H7 (cell line): ENCODE data around the gene TRMU. TPM values are rescaled to one million over a fixed set of nuclear protein-coding genes. Genes with fewer than 3 reads are reported as not detected.

Experiments used
- DNase-seq: peaks from one replicate; pipeline ENCODE4 v3.0.0; 2012
- H3K27me3 ChIP-seq: 2 replicates; pipeline ENCODE4 v1.6.0; 2011; ENCODE audit warnings: mild to moderate bottlenecking, low read length; ENCODE audit not compliant: control insufficient read depth, insufficient read depth
- H3K36me3 ChIP-seq: replicated peaks from 2 replicates; pipeline ENCODE4 v1.5.1; 2011; ENCODE audit warnings: low read length; ENCODE audit not compliant: control insufficient read depth, insufficient read depth
- H3K4me3 ChIP-seq: 2 replicates; pipeline ENCODE4 v1.5.1; 2011; ENCODE audit warnings: low read depth, mild to moderate bottlenecking, control low read depth, low read length, moderate library complexity; ENCODE audit not compliant: insufficient read depth
- total RNA-seq: library from RNA; depleted of rRNA; stranded (reverse); fragments of >200 nt; shearing (Covaris generic); gene quantifications from 2 replicates; pipeline ENCODE4 v1.2.3, GENCODE V29; 2014

TRMU gene
- total RNA-seq, 1 experiment from 2014 or later = 72.9 TPM

DNA sequence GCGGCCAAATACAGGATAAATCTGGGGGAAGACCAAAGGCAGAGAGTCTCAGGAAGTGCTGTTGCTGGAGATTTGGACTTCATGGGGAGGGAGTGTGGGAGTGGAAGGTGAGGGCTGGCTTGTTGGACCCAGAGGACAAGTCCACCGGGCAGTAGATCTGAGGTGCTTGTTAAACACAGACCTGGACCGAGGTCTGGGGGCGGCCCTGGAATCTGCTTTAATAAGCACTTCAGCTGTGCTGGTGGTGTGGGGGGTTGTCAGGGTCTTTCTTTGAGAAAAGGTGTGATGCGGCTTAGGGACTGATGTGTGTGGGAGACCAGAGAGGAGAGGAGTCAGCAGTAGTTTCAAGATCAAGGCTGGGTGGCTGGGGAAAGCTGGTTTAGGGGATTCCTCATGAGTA is 4.4 kb downstream of the TRMU start:
- Histone ChIP-seq H3K36me3 (peaks cover 23% of the 10 kb centered on the region), H3K4me3 (no peak overlapping the region), H3K27me3 (no peaks in the 10 kb centered on the region)
- no peak for DNase-seq

DNA sequence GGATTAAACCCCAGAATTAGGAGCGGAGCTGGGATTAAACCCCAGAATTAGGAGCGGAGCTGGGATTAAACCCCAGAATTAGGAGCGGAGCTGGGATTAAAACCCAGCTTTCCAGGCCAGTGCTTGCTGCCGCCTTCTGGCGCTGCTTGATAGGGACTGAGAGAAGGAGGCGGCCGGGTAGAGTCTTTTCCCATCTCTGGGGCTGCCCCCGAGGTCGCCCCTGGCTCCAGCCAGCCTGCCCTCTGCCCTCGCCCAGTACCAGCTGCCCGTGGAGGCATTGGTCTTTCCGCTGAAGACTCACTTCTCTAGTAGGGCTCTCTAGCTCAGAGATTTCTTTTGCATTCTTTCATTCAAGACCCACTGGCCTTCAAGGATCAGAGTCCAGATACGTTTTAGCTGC is 5.2 kb downstream of the TRMU start:
- Histone ChIP-seq H3K36me3 (peaks cover 24% of the 10 kb centered on the region), H3K4me3 (no peak overlapping the region), H3K27me3 (no peaks in the 10 kb centered on the region)
- DNase-seq = no peak

DNA sequence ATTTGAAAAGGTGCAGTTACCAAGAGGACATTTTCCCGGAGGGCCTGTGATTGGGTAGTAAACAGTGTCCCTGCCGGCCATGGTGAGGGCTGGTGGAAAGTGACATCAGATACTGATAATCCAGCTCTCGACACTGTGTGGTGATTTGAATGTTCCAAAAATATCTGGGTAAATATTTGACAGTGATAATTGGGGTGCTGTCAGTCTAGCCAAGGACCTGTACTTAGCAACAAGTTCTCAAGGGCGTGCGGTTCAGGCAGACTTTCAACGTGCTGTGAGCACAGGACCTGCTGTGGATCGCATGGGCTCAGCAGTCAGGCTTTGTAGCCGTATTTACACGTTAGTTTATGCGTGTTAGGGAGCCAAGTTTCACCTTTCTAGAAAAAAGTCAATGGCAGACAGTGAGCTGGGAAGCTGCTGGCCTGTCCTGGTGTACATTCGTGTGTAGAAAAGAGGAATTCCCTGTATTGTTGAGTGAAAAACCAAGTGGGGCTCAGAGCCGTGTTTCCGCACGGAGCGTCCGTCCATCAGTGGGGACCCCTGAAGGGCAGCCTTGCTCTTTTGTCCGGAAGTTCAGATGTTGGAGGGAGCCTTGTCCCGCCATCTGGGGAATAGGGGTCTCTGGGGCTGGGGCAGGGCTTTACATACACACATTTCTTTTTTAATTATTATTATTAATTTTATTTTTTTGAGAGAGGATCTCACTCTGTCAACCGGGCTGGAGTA is 11.3 kb downstream of the TRMU start:
- Histone ChIP-seq H3K27me3 (no peaks in the 10 kb centered on the region), H3K36me3 (peaks cover 30% of the 10 kb centered on the region), H3K4me3 (no peak overlapping the region)
- no peak for DNase-seq

DNA sequence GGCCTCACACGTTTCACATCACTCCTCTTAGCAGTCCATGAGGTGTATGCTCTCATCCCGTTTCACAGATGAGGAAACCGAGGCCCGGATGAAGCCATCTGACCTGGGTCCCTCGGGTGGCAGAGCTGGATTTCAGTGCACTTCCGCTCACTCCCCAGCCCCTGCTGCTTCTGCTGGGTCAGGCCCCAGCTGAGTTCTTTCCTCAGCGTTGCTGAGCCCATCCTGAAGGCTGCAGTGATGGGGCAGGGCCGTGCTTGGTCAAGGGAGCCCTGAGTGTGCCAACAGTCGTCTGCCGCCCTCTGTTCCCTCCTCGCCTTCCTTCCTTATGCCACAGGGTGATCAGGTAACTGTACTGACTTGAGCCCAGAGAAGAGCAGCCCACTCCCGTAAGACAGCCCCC is 12.1 kb downstream of the TRMU start:
- peaks cover 33% of the 10 kb centered on the region for H3K36me3 ChIP-seq
- DNase-seq = no peak
- no peaks in the 10 kb centered on the region for H3K27me3 ChIP-seq
- H3K4me3 ChIP-seq = no peak overlapping the region

DNA sequence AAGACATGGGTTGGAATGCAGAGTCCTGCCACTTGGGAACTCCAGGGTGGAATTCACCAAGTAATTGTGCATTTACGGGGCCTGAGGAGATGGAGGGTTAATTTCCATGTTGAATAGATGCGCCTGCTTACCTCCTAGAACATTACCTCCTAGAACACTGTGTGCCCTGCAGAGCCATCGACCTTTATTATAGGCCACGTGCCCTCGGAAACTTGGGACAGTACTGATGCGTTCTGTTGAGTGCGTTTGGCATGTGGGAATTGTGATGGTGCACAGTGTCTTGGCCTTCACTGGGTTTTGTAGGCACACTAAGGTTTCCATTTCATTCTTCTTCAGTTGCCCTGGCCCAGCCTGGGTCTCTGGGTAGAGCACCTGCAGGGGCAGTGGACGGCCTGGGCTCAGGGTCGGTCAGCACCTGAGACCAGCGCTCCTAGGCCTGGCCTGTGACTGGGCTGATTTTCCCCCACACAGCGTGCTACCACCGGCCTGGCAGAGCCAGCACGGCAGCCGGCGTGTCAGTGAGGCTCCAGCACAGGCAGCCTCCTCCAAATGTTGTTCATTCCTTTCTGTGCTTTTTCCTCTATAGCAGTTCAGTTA is 12.7 kb downstream of the TRMU start:
- H3K27me3 ChIP-seq = no peaks in the 10 kb centered on the region
- no peak overlapping the region for H3K4me3 ChIP-seq
- DNase-seq = no peak
- H3K36me3 ChIP-seq = peaks cover 34% of the 10 kb centered on the region

DNA sequence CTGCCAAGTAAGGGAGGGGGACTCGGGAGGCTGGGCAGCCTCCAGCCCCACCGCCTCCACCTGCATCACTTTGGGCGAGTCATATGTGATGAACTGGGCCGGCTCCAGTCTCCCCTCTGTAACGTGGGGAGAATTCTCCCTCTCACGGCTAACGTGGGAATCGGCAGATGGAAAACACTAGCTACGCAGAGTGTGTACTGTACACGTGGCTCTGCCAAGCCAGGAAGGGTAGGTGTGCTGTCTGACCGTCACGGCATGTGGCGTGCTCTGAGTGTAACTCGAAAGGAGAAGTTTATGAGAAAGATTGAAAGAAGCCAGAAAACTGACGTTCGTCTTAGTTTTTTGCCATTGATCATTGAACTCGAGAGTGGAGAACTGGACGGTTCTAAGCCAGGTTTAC is 13.7 kb downstream of the TRMU start:
- Histone ChIP-seq H3K4me3 (no peak overlapping the region), H3K27me3 (no peaks in the 10 kb centered on the region), H3K36me3 (peaks cover 36% of the 10 kb centered on the region)
- no peak for DNase-seq

DNA sequence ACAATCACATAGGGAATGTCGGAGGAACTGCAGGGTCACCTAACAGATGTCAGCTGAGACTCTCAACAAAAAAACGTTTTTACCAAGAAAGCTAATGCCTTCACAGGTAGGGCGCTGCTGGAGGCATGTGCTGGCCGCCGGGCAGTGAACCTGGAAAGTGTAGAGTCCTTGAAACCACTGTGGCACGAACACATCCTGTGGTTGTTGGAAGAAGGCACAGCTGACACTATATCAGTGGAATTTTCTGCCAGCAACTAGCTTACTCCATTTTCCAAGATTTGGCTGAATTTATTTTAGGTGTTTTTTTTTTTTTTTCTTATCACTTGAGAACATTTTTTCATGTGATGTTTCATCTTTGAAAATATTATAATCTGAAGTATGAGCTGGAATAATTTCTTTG is 14.2 kb downstream of the TRMU start:
- no peak for DNase-seq
- Histone ChIP-seq H3K27me3 (no peaks in the 10 kb centered on the region), H3K36me3 (peaks cover 34% of the 10 kb centered on the region), H3K4me3 (no peak overlapping the region)

DNA sequence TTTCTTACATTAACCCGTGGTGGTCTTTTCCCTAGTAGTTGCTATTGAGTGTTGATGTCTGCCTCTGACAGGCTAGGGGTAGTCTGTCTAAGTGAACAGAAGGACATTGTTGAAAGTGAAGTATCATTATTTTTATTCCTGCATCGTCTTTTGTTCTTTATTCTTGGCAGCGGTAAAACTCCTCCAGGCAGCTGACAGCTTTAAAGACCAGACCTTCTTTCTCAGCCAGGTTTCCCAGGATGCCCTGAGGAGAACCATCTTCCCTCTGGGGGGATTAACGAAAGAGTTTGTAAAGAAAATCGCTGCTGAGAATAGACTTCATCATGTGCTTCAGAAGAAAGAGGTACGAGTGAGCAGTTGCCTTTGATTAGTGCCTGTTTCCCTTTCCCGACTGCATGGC is 14.6 kb downstream of the TRMU start:
- DNase-seq = no peak
- H3K36me3 ChIP-seq = peaks cover 34% of the 10 kb centered on the region
- no peaks in the 10 kb centered on the region for H3K27me3 ChIP-seq
- H3K4me3 ChIP-seq = no peak overlapping the region

DNA sequence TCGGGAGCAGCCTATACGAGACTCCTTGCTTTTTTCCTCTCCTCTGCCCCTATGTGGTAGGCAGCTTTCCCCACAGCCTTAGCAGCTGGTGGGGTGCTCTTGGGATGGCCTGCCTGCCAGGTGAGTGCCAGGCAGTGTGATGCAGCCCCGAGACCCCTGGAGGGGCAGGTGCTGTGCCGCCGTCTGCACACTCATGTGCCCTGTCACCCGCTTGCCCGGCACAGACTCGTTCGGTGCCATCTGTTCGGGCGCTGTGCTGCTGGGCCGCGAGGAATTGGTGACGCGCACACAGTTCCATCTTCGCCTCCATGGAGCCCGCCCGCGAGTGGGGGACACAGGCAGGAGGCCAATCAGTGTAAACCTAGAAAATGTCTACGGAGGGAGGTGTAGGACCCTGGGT is 15.1 kb downstream of the TRMU start:
- Histone ChIP-seq H3K36me3 (peaks cover 34% of the 10 kb centered on the region), H3K27me3 (no peaks in the 10 kb centered on the region), H3K4me3 (no peak overlapping the region)
- DNase-seq = no peak

DNA sequence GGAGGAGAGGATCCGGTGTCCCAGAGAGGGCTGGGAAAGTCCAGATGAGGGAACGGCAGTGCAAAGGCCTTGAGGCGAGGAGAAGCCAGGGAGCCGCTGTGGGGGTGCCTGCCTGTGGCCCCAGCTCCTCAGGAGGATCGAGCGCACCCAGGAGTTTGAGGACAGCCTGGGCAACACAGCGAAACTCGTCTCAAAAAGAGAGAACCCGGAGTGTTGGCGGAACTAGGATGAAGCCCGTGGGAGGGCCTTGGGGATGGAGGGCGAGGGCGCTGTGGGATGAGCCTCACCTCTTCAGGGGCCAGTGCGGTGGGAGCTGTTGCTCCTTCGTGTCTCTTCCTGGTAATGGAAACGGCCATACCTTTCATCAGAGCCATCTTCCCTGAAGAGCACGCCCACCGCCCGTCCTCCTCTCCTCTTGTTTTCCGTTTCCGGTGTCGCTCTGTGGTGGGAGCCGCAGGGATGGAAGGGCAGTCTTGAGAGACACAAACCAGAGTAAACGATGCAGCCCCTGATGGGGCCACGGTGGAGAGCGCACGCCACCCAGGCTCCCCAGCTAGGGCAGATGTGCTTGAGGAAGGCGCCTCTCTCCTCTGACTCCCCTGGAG is 15.7 kb downstream of the TRMU start:
- Histone ChIP-seq H3K27me3 (no peaks in the 10 kb centered on the region), H3K36me3 (peaks cover 33% of the 10 kb centered on the region), H3K4me3 (no peak overlapping the region)
- no peak for DNase-seq

DNA sequence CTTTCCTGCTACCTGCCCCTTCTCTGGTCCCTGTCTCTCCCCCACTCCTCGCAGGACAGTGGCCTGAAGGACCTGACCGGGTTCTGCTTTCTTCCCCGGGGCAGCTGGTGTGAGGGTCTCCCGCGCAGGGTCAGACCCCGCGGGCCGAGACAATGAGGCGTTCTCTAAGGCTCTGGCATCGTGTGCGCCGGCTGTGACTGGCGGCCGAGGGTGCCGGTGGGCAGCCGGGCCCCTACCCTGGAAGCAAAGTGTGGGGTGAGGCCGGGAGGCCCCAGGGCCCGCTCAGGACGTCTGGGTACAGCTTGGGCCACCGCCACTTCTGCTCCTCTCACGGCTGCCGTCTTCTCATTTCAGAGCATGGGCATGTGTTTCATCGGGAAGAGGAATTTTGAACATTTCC is 16.3 kb downstream of the TRMU start:
- H3K4me3 ChIP-seq = no peak overlapping the region
- H3K27me3 ChIP-seq = no peaks in the 10 kb centered on the region
- no peak for DNase-seq
- peaks cover 32% of the 10 kb centered on the region for H3K36me3 ChIP-seq

DNA sequence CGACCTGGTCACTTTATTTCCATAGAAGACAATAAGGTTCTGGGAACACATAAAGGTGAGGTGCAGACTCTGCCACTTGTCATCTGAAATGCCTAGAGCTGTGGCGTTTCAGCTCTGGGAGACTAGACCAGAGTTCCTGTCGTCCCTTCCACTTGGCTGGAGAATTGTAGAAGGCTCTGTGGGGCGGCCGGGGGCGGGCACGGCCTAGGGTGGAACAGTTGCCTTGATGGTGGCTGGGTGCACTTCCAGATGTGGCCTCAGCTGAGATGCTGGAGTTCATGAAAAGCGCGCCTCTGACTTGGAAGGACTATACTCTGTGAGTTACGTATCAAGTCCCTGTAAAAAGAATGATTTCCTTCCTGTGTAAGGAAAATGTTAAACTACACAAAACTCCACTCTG is 16.8 kb downstream of the TRMU start:
- DNase-seq = no peak
- peaks cover 30% of the 10 kb centered on the region for H3K36me3 ChIP-seq
- H3K27me3 ChIP-seq = no peaks in the 10 kb centered on the region
- no peak overlapping the region for H3K4me3 ChIP-seq

DNA sequence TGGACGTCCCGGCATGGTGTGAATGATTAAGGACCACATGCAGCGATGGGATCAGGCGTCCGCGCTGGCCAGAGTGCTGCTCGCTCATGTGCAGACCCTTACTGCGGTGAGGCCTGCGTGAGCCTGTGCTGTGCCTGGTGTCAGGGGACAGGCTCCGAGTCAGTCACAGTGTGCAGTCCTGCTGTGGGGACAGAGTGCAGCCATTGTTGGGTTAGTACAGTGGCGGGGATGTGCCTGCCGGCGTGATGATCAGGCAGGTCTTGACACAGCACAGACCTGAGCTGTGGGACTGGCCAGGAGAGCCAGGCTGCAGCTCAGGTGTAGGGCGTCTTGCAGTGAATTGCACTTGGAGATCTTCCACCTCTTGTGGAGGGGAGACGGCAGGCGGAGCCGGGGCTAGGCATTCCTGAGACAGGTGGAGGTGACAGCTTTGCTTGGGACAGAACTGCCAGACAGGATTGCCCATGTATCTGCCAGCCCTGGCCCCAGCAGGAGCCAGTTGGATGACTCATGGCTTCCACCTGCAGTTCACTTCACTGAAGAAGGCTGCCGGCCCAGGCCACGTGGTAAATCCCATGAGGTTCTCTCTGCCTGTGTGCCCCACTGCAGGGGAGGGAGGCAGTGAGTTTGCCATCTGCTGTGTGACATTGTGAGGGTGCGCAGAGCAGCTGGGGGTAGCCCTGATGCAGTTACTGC is 17.3 kb downstream of the TRMU start:
- DNase-seq = no peak
- no peak overlapping the region for H3K4me3 ChIP-seq
- no peaks in the 10 kb centered on the region for H3K27me3 ChIP-seq
- peaks cover 26% of the 10 kb centered on the region for H3K36me3 ChIP-seq

DNA sequence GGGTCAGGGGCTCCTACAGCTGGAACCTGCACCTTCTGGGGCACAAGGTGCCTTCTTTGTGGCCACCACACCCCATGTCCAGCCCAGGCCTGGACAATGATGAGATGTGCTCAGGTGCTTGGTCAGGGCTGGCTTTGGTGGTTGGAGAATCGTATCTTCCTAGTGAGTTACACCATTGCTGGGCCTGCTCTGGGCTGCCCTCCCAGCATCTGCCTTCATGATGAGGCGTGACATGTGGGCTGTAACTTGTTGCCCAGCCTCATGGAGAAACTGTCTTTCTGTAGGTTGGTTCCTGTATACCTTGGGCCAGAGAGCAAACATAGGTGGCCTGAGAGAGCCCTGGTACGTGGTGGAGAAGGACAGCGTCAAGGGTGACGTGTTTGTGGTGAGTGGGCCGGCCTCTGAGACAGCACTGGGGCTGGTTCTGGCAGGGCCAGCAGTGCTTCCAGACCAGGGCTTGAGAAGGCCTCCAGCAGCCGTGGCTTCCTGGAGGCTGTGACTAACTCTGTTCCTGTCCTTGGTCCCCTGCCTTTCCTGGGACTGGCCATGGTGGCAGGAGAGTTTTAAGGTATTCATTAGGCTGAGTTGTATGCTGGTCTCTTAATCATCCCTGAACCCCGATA is 18.1 kb downstream of the TRMU start:
- Histone ChIP-seq H3K27me3 (no peaks in the 10 kb centered on the region), H3K36me3 (peaks cover 25% of the 10 kb centered on the region), H3K4me3 (no peak overlapping the region)
- no peak for DNase-seq
